ENCODE data around the gene PDCD1LG2.

DNA sequence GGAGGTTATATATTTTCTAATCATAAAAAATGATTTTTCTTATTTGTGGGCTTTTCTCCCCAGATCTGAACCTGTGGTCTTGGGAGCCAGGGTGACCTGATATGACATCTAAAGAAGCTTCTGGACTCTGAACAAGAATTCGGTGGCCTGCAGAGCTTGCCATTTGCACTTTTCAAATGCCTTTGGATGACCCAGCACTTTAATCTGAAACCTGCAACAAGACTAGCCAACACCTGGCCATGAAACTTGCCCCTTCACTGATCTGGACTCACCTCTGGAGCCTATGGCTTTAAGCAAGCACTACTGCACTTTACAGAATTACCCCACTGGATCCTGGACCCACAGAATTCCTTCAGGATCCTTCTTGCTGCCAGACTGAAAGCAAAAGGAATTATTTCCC is 59.6 kb downstream of the PDCD1LG2 start:
- TF ChIP-seq, protein P1, sequence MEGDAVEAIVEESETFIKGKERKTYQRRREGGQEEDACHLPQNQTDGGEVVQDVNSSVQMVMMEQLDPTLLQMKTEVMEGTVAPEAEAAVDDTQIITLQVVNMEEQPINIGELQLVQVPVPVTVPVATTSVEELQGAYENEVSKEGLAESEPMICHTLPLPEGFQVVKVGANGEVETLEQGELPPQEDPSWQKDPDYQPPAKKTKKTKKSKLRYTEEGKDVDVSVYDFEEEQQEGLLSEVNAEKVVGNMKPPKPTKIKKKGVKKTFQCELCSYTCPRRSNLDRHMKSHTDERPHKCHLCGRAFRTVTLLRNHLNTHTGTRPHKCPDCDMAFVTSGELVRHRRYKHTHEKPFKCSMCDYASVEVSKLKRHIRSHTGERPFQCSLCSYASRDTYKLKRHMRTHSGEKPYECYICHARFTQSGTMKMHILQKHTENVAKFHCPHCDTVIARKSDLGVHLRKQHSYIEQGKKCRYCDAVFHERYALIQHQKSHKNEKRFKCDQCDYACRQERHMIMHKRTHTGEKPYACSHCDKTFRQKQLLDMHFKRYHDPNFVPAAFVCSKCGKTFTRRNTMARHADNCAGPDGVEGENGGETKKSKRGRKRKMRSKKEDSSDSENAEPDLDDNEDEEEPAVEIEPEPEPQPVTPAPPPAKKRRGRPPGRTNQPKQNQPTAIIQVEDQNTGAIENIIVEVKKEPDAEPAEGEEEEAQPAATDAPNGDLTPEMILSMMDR (IDR thresholded peaks at IDR 0.05) = no peak
- TF ChIP-seq POLR2A (IDR thresholded peaks at IDR 0.05) = no peak
- TF ChIP-seq POLR2AphosphoS5 (IDR thresholded peaks at IDR 0.05) = no peak

All from stomach (tissue), 4 donors.